ENCODE results near the gene SAT1.
A peak's percentile ranks its signal among the peaks of the same experiment; 100 is the strongest.

Gene SAT1

GRCh38 chrX:23782863-23783588 is at the start of gene SAT1:
TSS of gene SAT1 (plus strand) at chrX:23783173. CDS start at chrX:23783352, 179 bp downstream.
- H3K4me3 ChIP-seq (ENCODE audit: low read depth, low read length): peak within 1 kb of the TSS; percentile 72
- TF ChIP-seq CTCF (IDR thresholded peaks at IDR 0.05; ENCODE audit: low read depth, low read length): peak; percentile 39; the same call in 1 of the 2 replicates

- no peak for TF ChIP-seq CTCF (IDR thresholded peaks at IDR 0.05; ENCODE audit: low read depth, low read length)
- H3K4me3 ChIP-seq (ENCODE audit: low read depth, low read length): no peak overlapping the region
These were observed 46.9 kb upstream of the SAT1 start for GRCh38 chrX:23736030-23736429.

- no peak overlapping the region for H3K4me3 ChIP-seq (ENCODE audit: low read depth, low read length)
- no peak for TF ChIP-seq CTCF (IDR thresholded peaks at IDR 0.05; ENCODE audit: low read depth, low read length)
These were observed 45.6 kb upstream of the SAT1 start for GRCh38 chrX:23737413-23737812.

- H3K4me3 ChIP-seq (ENCODE audit: low read depth, low read length): peak overlapping the region; percentile 73
- no peak for TF ChIP-seq CTCF (IDR thresholded peaks at IDR 0.05; ENCODE audit: low read depth, low read length)
These were observed 40.7 kb upstream of the SAT1 start for GRCh38 chrX:23742174-23742696.

- peak within 1 kb of the TSS; percentile 73 for H3K4me3 ChIP-seq (ENCODE audit: low read depth, low read length)
- TF ChIP-seq CTCF (IDR thresholded peaks at IDR 0.05; ENCODE audit: low read depth, low read length): no peak
These were observed 40.0 kb upstream of the SAT1 start, which contains the start of gene ACOT9 for GRCh38 chrX:23742697-23743622. TSS of gene ACOT9 (minus strand) at chrX:23743276. CDS start at chrX:23743144, 132 bp downstream.

GRCh38 chrX:23743623-23743971 is 39.4 kb upstream of the SAT1 start:
- H3K4me3 ChIP-seq (ENCODE audit: low read depth, low read length): 0 out of 2 replicates have a peak overlapping the region, but pooled peaks have one; percentile 73

GRCh38 chrX:23745786-23746185 is 37.2 kb upstream of the SAT1 start:
- TF ChIP-seq CTCF (IDR thresholded peaks at IDR 0.05; ENCODE audit: low read depth, low read length): no peak

More at GRCh38 chrX:23745786-23746185, 37.2 kb upstream of the SAT1 start:
- no peak overlapping the region for H3K4me3 ChIP-seq (ENCODE audit: low read depth, low read length)

Data from WI38 (cell line).